Lower lobe of right lung (tissue), 2 donors: ENCODE data around the gene NR6A1. TPM values are rescaled to one million over a fixed set of nuclear protein-coding genes. Genes with fewer than 3 reads are reported as not detected.

Experiments
- ATAC-seq, 2 donors: fragments of 200-7000 bp; cut with Tn5 transposase; one replicate each; pipeline ENCODE4 v1.9.1; 2020 to 2022; ENCODE audit warnings: mild to moderate bottlenecking in 2 of 2, moderate library complexity in 2 of 2
- DNase-seq: peaks from one replicate; pipeline ENCODE4 v3.0.0-alpha.2; 2020
- H3K27ac ChIP-seq: fragments of 200-600 bp; one replicate; pipeline ENCODE4 v1.8.0; 2022
- H3K27me3 ChIP-seq: fragments of 200-600 bp; one replicate; pipeline ENCODE4 v1.8.0; 2022; ENCODE audit warnings: low read depth
- H3K36me3 ChIP-seq: fragments of 200-600 bp; one replicate; pipeline ENCODE4 v1.8.0; 2022; ENCODE audit warnings: mild to moderate bottlenecking
- H3K4me1 ChIP-seq: fragments of 200-600 bp; one replicate; pipeline ENCODE4 v1.8.0; 2022
- H3K4me3 ChIP-seq: fragments of 200-600 bp; one replicate; pipeline ENCODE4 v1.8.0; 2022; ENCODE audit warnings: mild to moderate bottlenecking
- H3K9me3 ChIP-seq: fragments of 200-600 bp; one replicate; pipeline ENCODE4 v1.8.0; 2022
- intact Hi-C: fragments of 100-400 bp; cut with DNase I; formaldehyde crosslinking; loops from one replicate; pipeline ENCODE4 v1.11.0; 2022
- total RNA-seq: library from RNA; stranded (reverse); fragmentation: NEBNext Ultra II Directional; extraction: Animal tissue kit (Norgen Biotek cat#: 25700); gene quantifications from one replicate; pipeline ENCODE4 v1.2.1, GENCODE V29; 2021
- TF ChIP-seq, protein P1 (sequence below): fragments of 200-600 bp; IDR thresholded peaks from one replicate; pipeline ENCODE4 v1.8.0; 2022; ENCODE audit warnings: antibody characterized with exemption, mild to moderate bottlenecking
- donor health status: DM: no; HTN: yes; CAD: no; lungs with severe emphysema.

The NR6A1 gene
- total RNA-seq, 1 donor from 2014 or later: 4.5 TPM

GRCh38 chr9:124759327-124759726 lies 11.8 kb downstream of the NR6A1 start:
- peaks cover 19% of the 10 kb centered on the region for H3K27me3 ChIP-seq
- no peak for DNase-seq
- intact Hi-C loops: no loop called here
- peaks cover 6% of the 10 kb centered on the region for H3K4me1 ChIP-seq
- ATAC-seq: peak in 1 of 2 donors; percentile 62
- H3K9me3 ChIP-seq: no peaks in the 10 kb centered on the region
- TF ChIP-seq, protein P1, sequence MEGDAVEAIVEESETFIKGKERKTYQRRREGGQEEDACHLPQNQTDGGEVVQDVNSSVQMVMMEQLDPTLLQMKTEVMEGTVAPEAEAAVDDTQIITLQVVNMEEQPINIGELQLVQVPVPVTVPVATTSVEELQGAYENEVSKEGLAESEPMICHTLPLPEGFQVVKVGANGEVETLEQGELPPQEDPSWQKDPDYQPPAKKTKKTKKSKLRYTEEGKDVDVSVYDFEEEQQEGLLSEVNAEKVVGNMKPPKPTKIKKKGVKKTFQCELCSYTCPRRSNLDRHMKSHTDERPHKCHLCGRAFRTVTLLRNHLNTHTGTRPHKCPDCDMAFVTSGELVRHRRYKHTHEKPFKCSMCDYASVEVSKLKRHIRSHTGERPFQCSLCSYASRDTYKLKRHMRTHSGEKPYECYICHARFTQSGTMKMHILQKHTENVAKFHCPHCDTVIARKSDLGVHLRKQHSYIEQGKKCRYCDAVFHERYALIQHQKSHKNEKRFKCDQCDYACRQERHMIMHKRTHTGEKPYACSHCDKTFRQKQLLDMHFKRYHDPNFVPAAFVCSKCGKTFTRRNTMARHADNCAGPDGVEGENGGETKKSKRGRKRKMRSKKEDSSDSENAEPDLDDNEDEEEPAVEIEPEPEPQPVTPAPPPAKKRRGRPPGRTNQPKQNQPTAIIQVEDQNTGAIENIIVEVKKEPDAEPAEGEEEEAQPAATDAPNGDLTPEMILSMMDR: no peak
- H3K36me3 ChIP-seq: no peaks in the 10 kb centered on the region
- no peak overlapping the region for H3K27ac ChIP-seq
- H3K4me3 ChIP-seq: no peak overlapping the region

DNA sequence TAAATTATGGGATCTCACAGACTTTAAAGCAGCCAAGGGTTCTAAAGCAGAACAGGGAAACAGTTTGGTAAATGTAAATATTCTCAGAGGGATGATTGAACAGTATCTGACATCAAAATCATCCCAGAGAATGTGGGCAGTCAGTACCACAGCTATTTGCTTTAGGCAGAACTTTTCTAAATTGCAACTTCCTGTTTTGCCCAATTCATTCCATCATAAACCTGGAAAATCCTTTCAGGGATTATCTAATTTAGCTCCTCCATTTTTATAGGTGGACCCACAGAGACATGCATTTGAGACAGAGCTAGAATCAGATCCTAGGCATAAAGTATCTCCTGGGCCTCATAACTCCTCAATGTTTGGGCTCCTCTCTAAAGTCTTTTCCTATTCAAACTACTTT lies 12.4 kb downstream of the NR6A1 start:
- DNase-seq (no peak), ATAC-seq (no peak)
- Histone ChIP-seq H3K9me3 (no peaks in the 10 kb centered on the region), H3K4me3 (no peak overlapping the region), H3K4me1 (peaks cover 6% of the 10 kb centered on the region), H3K27ac (no peak overlapping the region), H3K27me3 (peaks cover 17% of the 10 kb centered on the region), H3K36me3 (no peaks in the 10 kb centered on the region)
- TF ChIP-seq, protein P1: no peak
- intact Hi-C loops: no loop called here

GRCh38 chr9:124758061-124758460 lies 13.1 kb downstream of the NR6A1 start:
- DNase-seq (peak; percentile 46), ATAC-seq (peak; percentile 65 to 74)
- H3K4me3 ChIP-seq: no peak overlapping the region
- TF ChIP-seq, protein P1: no peak
- intact Hi-C loops: no loop called here
- no peaks in the 10 kb centered on the region for H3K36me3 ChIP-seq
- peaks cover 6% of the 10 kb centered on the region for H3K4me1 ChIP-seq
- no peak overlapping the region for H3K27ac ChIP-seq
- peaks cover 14% of the 10 kb centered on the region for H3K27me3 ChIP-seq
- no peaks in the 10 kb centered on the region for H3K9me3 ChIP-seq

DNA sequence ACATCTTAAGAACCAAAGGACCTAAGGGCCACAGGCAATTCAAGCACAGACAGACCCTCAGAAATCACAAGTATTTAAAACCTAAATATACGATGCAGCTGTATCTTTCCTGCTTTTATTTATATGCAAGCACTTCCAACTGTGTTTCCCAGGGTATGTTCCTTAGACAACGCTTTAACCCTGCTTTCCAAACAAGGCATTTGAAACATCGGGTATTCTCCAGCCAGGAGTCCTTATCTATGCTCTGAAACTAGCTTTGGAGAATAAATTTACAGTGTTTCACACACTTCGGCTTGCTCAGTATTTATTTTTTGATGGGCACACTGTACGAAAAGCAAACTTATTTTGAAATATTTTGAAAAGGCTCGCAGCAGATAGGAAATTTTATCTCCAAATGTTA lies 13.5 kb downstream of the NR6A1 start:
- intact Hi-C loops: no loop called here
- Histone ChIP-seq H3K27me3 (peaks cover 9% of the 10 kb centered on the region), H3K4me1 (peaks cover 6% of the 10 kb centered on the region), H3K36me3 (no peaks in the 10 kb centered on the region), H3K9me3 (no peaks in the 10 kb centered on the region), H3K27ac (no peak overlapping the region), H3K4me3 (no peak overlapping the region)
- ATAC-seq (no peak), DNase-seq (no peak)
- TF ChIP-seq, protein P1: no peak

GRCh38 chr9:124756011-124756410 lies 15.1 kb downstream of the NR6A1 start:
- peaks cover 6% of the 10 kb centered on the region for H3K4me1 ChIP-seq
- no peaks in the 10 kb centered on the region for H3K9me3 ChIP-seq
- no peak overlapping the region for H3K27ac ChIP-seq
- ATAC-seq (no peak), DNase-seq (no peak)
- TF ChIP-seq, protein P1: no peak
- no peak overlapping the region for H3K4me3 ChIP-seq
- no peaks in the 10 kb centered on the region for H3K36me3 ChIP-seq
- intact Hi-C loops: no loop called here
- peaks cover 8% of the 10 kb centered on the region for H3K27me3 ChIP-seq

- H3K27ac ChIP-seq: no peak overlapping the region
- H3K9me3 ChIP-seq: no peaks in the 10 kb centered on the region
- peaks cover 8% of the 10 kb centered on the region for H3K27me3 ChIP-seq
- DNase-seq (no peak), ATAC-seq (no peak)
- no peak overlapping the region for H3K4me3 ChIP-seq
- H3K4me1 ChIP-seq: peaks cover 6% of the 10 kb centered on the region
- TF ChIP-seq, protein P1: no peak
- H3K36me3 ChIP-seq: no peaks in the 10 kb centered on the region
- intact Hi-C loops: no loop called here
Measured at GRCh38 chr9:124755061-124755460, 16.1 kb downstream of the NR6A1 start.
